IMR-90 (cell line): ENCODE results near the gene FAM227B. TPM values are rescaled to one million over a fixed set of nuclear protein-coding genes. Genes with fewer than 3 reads are reported as not detected.

ENCODE experiments used
- ATAC-seq: fragments of 200-7000 bp; cut with Tn5 transposase; 2 replicates; pipeline ENCODE4 v1.9.1; 2020; ENCODE audit warnings: low read depth, mild to moderate bottlenecking, moderate library complexity
- BruUV-seq: library from RNA; stranded (reverse); fragments of 400-500 nt; replicated peaks from 2 replicates; lab custom pipeline; 2021; lab: Mats Ljungman, UMichigan
- CTCF ChIA-PET: fragments of 300-600 bp; formaldehyde crosslinking; extraction: SDS; loops from one replicate; lab custom pipeline; 2021; ENCODE audit warnings: antibody characterized with exemption; lab: Yijun Ruan, JAX
- POLR2A ChIA-PET: fragments of 300-600 bp; sonication (Branson Sonifier 250); formaldehyde crosslinking; loops from one replicate; lab custom pipeline; 2022; ENCODE audit warnings: antibody characterized with exemption; ENCODE audit not compliant: unreplicated experiment; lab: Charles Lee
- DNase-seq: peaks from one replicate; pipeline ENCODE4 v3.0.0; 2013
- H2AFZ ChIP-seq: replicated peaks from 2 replicates; pipeline ENCODE3; 2013; ENCODE audit warnings: low read length, mild to moderate bottlenecking; ENCODE audit not compliant: poor library complexity
- H2AK5ac ChIP-seq: 2 replicates; pipeline ENCODE4 v1.6.1; 2013; ENCODE audit warnings: low read depth, low read length, inconsistent platforms
- H2AK9ac ChIP-seq: replicated peaks from 2 replicates; pipeline ENCODE3; 2013; ENCODE audit warnings: mild to moderate bottlenecking, low read depth, low read length, moderate library complexity; ENCODE audit not compliant: poor library complexity
- H2BK120ac ChIP-seq: 2 replicates; pipeline ENCODE4 v1.6.1; 2013; ENCODE audit warnings: low read depth, low read length, inconsistent platforms
- H2BK15ac ChIP-seq: 3 replicates; pipeline ENCODE4 v1.6.1; 2013; ENCODE audit warnings: low read depth, low read length, inconsistent platforms
- H2BK20ac ChIP-seq: 2 replicates; pipeline ENCODE4 v1.6.1; 2013; ENCODE audit warnings: low read depth, mild to moderate bottlenecking, inconsistent platforms, low read length, moderate library complexity
- H2BK5ac ChIP-seq: 2 replicates; pipeline ENCODE4 v1.6.1; 2013; ENCODE audit warnings: mild to moderate bottlenecking, low read depth, low read length, inconsistent platforms; ENCODE audit not compliant: poor library complexity, severe bottlenecking
- H3K14ac ChIP-seq: replicated peaks from 2 replicates; pipeline ENCODE4 v1.6.1; 2013; ENCODE audit warnings: low read depth, low read length, inconsistent platforms
- H3K18ac ChIP-seq: 2 replicates; pipeline ENCODE4 v1.6.1; 2013; ENCODE audit warnings: low read depth, low read length, control low read depth
- H3K23ac ChIP-seq: 2 replicates; pipeline ENCODE4 v1.6.1; 2013; ENCODE audit warnings: low read depth, low read length, inconsistent platforms
- H3K27ac ChIP-seq: 2 replicates; pipeline ENCODE4 v1.5.1; 2013; ENCODE audit warnings: mild to moderate bottlenecking, control low read depth, low read length; ENCODE audit not compliant: insufficient read depth
- H3K27me3 ChIP-seq: 2 replicates; pipeline ENCODE4 v1.6.1; 2013; ENCODE audit warnings: low read length; ENCODE audit not compliant: control insufficient read depth, insufficient read depth
- H3K36me3 ChIP-seq: 2 replicates; pipeline ENCODE4 v1.6.1; 2013; ENCODE audit warnings: low read length, mixed read lengths; ENCODE audit not compliant: control insufficient read depth, insufficient read depth
- H3K4ac ChIP-seq: 2 replicates; pipeline ENCODE4 v1.6.1; 2013; ENCODE audit warnings: low read depth, low read length, inconsistent platforms
- H3K4me1 ChIP-seq: 2 replicates; pipeline ENCODE4 v1.6.1; 2013; ENCODE audit warnings: low read length, mixed read lengths; ENCODE audit not compliant: control insufficient read depth, insufficient read depth
- H3K4me2 ChIP-seq: 2 replicates; pipeline ENCODE4 v1.6.1; 2013; ENCODE audit warnings: low read depth, mild to moderate bottlenecking, control low read depth, low read length, moderate library complexity
- H3K4me3 ChIP-seq: 2 replicates; pipeline ENCODE4 v1.5.1; 2013; ENCODE audit warnings: low read depth, mild to moderate bottlenecking, control low read depth, low read length, moderate library complexity; ENCODE audit not compliant: insufficient read depth
- H3K56ac ChIP-seq: 2 replicates; pipeline ENCODE4 v1.6.1; 2013; ENCODE audit warnings: low read length, inconsistent platforms; ENCODE audit not compliant: insufficient read depth; ENCODE audit errors: extremely low read depth
- H3K79me1 ChIP-seq, 2 experiments: 2 replicates each; pipeline ENCODE4 v1.6.1; 2013; ENCODE audit warnings: low read length in 2 of 2, inconsistent platforms in 1 of 2, low read depth in 1 of 2
- H3K9ac ChIP-seq: 2 replicates; pipeline ENCODE4 v1.6.1; 2013; ENCODE audit warnings: low read depth, low read length, control low read depth
- H3K9me1 ChIP-seq: 2 replicates; pipeline ENCODE4 v1.6.1; 2013; ENCODE audit warnings: low read length, inconsistent platforms; ENCODE audit not compliant: insufficient read depth
- H3K9me3 ChIP-seq: 2 replicates; pipeline ENCODE4 v1.6.1; 2013; ENCODE audit warnings: low read length; ENCODE audit not compliant: control insufficient read depth, insufficient read depth
- H4K20me1 ChIP-seq: 2 replicates; pipeline ENCODE4 v1.6.1; 2013; ENCODE audit warnings: low read length, inconsistent platforms; ENCODE audit not compliant: insufficient read depth
- H4K5ac ChIP-seq: 2 replicates; pipeline ENCODE4 v1.6.1; 2013; ENCODE audit warnings: mild to moderate bottlenecking, low read depth, low read length, control low read depth
- H4K8ac ChIP-seq, 2 experiments: 2 replicates each; pipeline ENCODE4 v1.6.1; 2013; ENCODE audit warnings: low read depth in 2 of 2, low read length in 2 of 2, control low read depth in 1 of 2, inconsistent platforms in 1 of 2
- H4K91ac ChIP-seq: 2 replicates; pipeline ENCODE4 v1.6.1; 2013; ENCODE audit warnings: low read depth, low read length, inconsistent platforms; ENCODE audit not compliant: insufficient read depth
- BHLHE40 ChIP-seq: fragments of 150-350 bp; IDR thresholded peaks from 2 replicates; pipeline ENCODE4 v1.6.1; 2016; ENCODE audit warnings: mild to moderate bottlenecking, low read depth, low read length
- CHD1 ChIP-seq: IDR thresholded peaks from 2 replicates; pipeline ENCODE4 v1.6.1; 2012; ENCODE audit warnings: low read depth, low read length, improper control_type of control experiment
- CTCF ChIP-seq: conservative IDR thresholded peaks from 2 replicates; pipeline ENCODE4 v1.5.1; 2012; ENCODE audit warnings: mild to moderate bottlenecking, low read depth, low read length, improper control_type of control experiment
- MAZ ChIP-seq: IDR thresholded peaks from 2 replicates; pipeline ENCODE4 v1.6.1; 2012; ENCODE audit warnings: low read depth, mild to moderate bottlenecking, low read length, improper control_type of control experiment, moderate library complexity, borderline replicate concordance
- MXI1 ChIP-seq: IDR thresholded peaks from 2 replicates; pipeline ENCODE4 v1.6.1; 2012; ENCODE audit warnings: low read depth, mild to moderate bottlenecking, low read length, moderate library complexity, borderline replicate concordance
- POLR2A ChIP-seq: IDR thresholded peaks from 2 replicates; pipeline ENCODE4 v1.6.1; 2012; ENCODE audit warnings: mild to moderate bottlenecking, low read depth, low read length
- RAD21 ChIP-seq: IDR thresholded peaks from 2 replicates; pipeline ENCODE4 v1.6.1; 2012; ENCODE audit warnings: low read length, improper control_type of control experiment
- SMC3 ChIP-seq: fragments of 150-350 bp; IDR thresholded peaks from 2 replicates; pipeline ENCODE4 v1.6.1; 2016; ENCODE audit warnings: low read depth, mild to moderate bottlenecking, antibody characterized with exemption, low read length, moderate library complexity
- WGBS, 2 experiments: methylation state at CpG; one replicate each; pipeline versions ENCODE4 v1.1.5 to v1.1.7; 2013; ENCODE audit warnings: missing lambda C conversion rate in 2 of 2; ENCODE audit not compliant: insufficient read length in 1 of 2; ENCODE audit errors: extremely low coverage in 2 of 2; 5-methylcytosine and 5-hydroxymethylcytosine counted together
- dilution Hi-C: fragments of 300-500 bp; cut with HindIII; formaldehyde crosslinking; loops from one replicate; pipeline ENCODE4 v1.14.3; 2018; ENCODE audit warnings: low sequenced_read_pairs; ENCODE audit not compliant: unreplicated experiment
- in situ Hi-C: fragments of 300-500 bp; cut with MboI; formaldehyde crosslinking; loops from 3 replicates; pipeline ENCODE4 v1.14.3; 2019; ENCODE audit warnings: low sequenced_read_pairs, inconsistent platforms, mixed read lengths
- intact Hi-C: fragments of 100-400 bp; cut with micrococcal nuclease; formaldehyde crosslinking; loops from 2 replicates; pipeline ENCODE4 v1.10.0; 2022
- polyA plus RNA-seq, 3 experiments: library from polyadenylated mRNA; depleted of rRNA; stranded (reverse); fragments of >200 nt; gene quantifications; 2 replicates each; pipeline ENCODE4 v1.2.3, GENCODE V29; 2012; ENCODE audit warnings: low replicate concordance in 1 of 3
- total RNA-seq: library from RNA; depleted of rRNA; stranded (reverse); fragments of >200 nt; gene quantifications from 2 replicates; pipeline ENCODE4 v1.2.3, GENCODE V29; 2012
- TF ChIP-seq, protein P1 (sequence below): fragments of 150-350 bp; IDR thresholded peaks from 2 replicates; pipeline ENCODE4 v1.6.1; 2017; ENCODE audit warnings: mild to moderate bottlenecking, antibody characterized with exemption, low read length, low read depth

The FAM227B gene
- total and polyA plus RNA-seq, 2 of the 4 experiments (the other 2 are of a cell fraction): 1.8 to 3.0 TPM

- Histone ChIP-seq H4K20me1 (peaks cover 4% of the 10 kb centered on the region; the same call in 1 of the 2 replicates), H4K5ac (no peak overlapping the region), H2AK5ac (no peak overlapping the region), H3K36me3 (peaks cover 6% of the 10 kb centered on the region), H3K9ac (no peak overlapping the region), H2BK120ac (no peak overlapping the region), H3K9me3 (no peaks in the 10 kb centered on the region), H3K4me1 (peaks cover 6% of the 10 kb centered on the region), H2AFZ (no peak overlapping the region), H3K14ac (no peak overlapping the region), H3K4ac (no peak overlapping the region), H3K27me3 (no peaks in the 10 kb centered on the region), H3K79me1 (peaks cover 5 to 29% of the 10 kb centered on the region in 2 experiments), H3K4me3 (no peak overlapping the region), H3K56ac (no peak overlapping the region), H2BK20ac (no peak overlapping the region), H2BK15ac (no peak overlapping the region), H2AK9ac (no peak overlapping the region), H3K9me1 (peaks cover 11% of the 10 kb centered on the region), H3K27ac (no peak overlapping the region), H3K23ac (no peak overlapping the region), H3K18ac (no peak overlapping the region), H4K8ac (no peak overlapping the region), H3K4me2 (no peak overlapping the region), H2BK5ac (no peak overlapping the region), H4K91ac (no peak overlapping the region)
- ChIA-PET CTCF (interaction anchor here (0.6 kb wide), 1 partner anchor 149 kb away, joined by 4 read pairs; no protein-coding TSS in a partner anchor), POLR2A (no interaction called here)
- BruUV-seq: no TSS peak
- ATAC-seq (no peak), DNase-seq (no peak)
- TF ChIP-seq, protein P1, sequence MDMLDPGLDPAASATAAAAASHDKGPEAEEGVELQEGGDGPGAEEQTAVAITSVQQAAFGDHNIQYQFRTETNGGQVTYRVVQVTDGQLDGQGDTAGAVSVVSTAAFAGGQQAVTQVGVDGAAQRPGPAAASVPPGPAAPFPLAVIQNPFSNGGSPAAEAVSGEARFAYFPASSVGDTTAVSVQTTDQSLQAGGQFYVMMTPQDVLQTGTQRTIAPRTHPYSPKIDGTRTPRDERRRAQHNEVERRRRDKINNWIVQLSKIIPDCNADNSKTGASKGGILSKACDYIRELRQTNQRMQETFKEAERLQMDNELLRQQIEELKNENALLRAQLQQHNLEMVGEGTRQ: no peak
- TF ChIP-seq MAZ (no peak), CHD1 (no peak), SMC3 (no peak), RAD21 (no peak), CTCF (no peak), MXI1 (no peak), BHLHE40 (no peak), POLR2A (no peak)
- no CpG with 5 or more reads among the region's 1 CpG for WGBS, 2 experiments
- intact Hi-C loops: no loop called here
- dilution Hi-C loops: no loop called here
- in situ Hi-C loops: no loop called here
Measured at GRCh38 chr15:49314716-49315115, 305.9 kb downstream of the FAM227B start.
